Right kidney (tissue), 9 donors: ENCODE data around the gene DCDC2B.
"Not testable (repeated sequence)": the region's sequence is repeated elsewhere in the genome, so short reads cannot be mapped to it uniquely, and the experiment has no call there.

Source experiments
- DNase-seq: peaks from one replicate; pipeline ENCODE4 v3.0.0-alpha.2; 2016
- long read RNA-seq, 8 donors: transcript quantifications; one replicate each; lab custom pipeline, GENCODE V29; 2026

The DCDC2B gene
- long read RNA-seq, donor 1, partial matches to known transcripts = 14 of 14 reads
- long read RNA-seq, donor 1, other reads (novel, unspliced or antisense) = 0 of 14 reads
- long read RNA-seq, donor 2 = 0 reads
- long read RNA-seq, donor 3 = 0 reads
- long read RNA-seq, donor 4 = 0 reads
- long read RNA-seq, donor 5 = 0 reads
- long read RNA-seq, donor 6 = 0 reads
- long read RNA-seq, donor 7 = 0 reads
- long read RNA-seq, donor 8 = 0 reads

- no peak for DNase-seq
Measured at GRCh38 chr1:32208891-32209328, at the start of gene DCDC2B. Gene DCDC2B (plus strand): TSS chr1:32209089. CDS start chr1:32209094, 5 bp downstream.

- no peak for DNase-seq
Measured at GRCh38 chr1:32159189-32159588, 49.7 kb upstream of the DCDC2B start.

- no peak for DNase-seq
Measured at GRCh38 chr1:32163405-32163804, 45.5 kb upstream of the DCDC2B start.

- not testable (repeated sequence) for DNase-seq
Measured at GRCh38 chr1:32165633-32166032, 43.3 kb upstream of the DCDC2B start.

GRCh38 chr1:32170991-32171390, 37.9 kb upstream of the DCDC2B start:
- DNase-seq = no peak

- no peak for DNase-seq
Measured at GRCh38 chr1:32172621-32173245, 36.2 kb upstream of the DCDC2B start.

GRCh38 chr1:32178380-32179192, 30.3 kb upstream of the DCDC2B start:
- no peak for DNase-seq

- no peak for DNase-seq
Measured at GRCh38 chr1:32179193-32179442, 29.8 kb upstream of the DCDC2B start.

- peak; percentile 98 for DNase-seq
Measured at GRCh38 chr1:32179443-32180185, 29.3 kb upstream of the DCDC2B start, which contains the start of gene TXLNA. Gene TXLNA (plus strand): TSS chr1:32179675. CDS start chr1:32180346, 671 bp downstream.

- peak; percentile 80 for DNase-seq
Measured at GRCh38 chr1:32180186-32181060, 28.5 kb upstream of the DCDC2B start.

GRCh38 chr1:32181065-32181464, 27.8 kb upstream of the DCDC2B start:
- DNase-seq = no peak

GRCh38 chr1:32181563-32181962, 27.3 kb upstream of the DCDC2B start:
- DNase-seq = no peak

- DNase-seq = no peak
Measured at GRCh38 chr1:32182060-32182459, 26.8 kb upstream of the DCDC2B start.

GRCh38 chr1:32184650-32185049, 24.2 kb upstream of the DCDC2B start:
- DNase-seq = no peak

GRCh38 chr1:32186077-32186476, 22.8 kb upstream of the DCDC2B start:
- DNase-seq = no peak

GRCh38 chr1:32186491-32186890, 22.4 kb upstream of the DCDC2B start:
- no peak for DNase-seq

GRCh38 chr1:32187850-32188249, 21.0 kb upstream of the DCDC2B start:
- no peak for DNase-seq

GRCh38 chr1:32192220-32192948, 16.5 kb upstream of the DCDC2B start:
- DNase-seq = no peak

GRCh38 chr1:32194984-32195383, 13.9 kb upstream of the DCDC2B start:
- DNase-seq = no peak

- no peak for DNase-seq
Measured at GRCh38 chr1:32195531-32195930, 13.4 kb upstream of the DCDC2B start.
